GM23338 (cell line): Measurements from ENCODE around the gene APLN. TPM values are rescaled to one million over a fixed set of nuclear protein-coding genes. Genes with fewer than 3 reads are reported as not detected.

ENCODE experiments used
- ATAC-seq: fragments of 200-7000 bp; cut with Tn5 transposase; 3 replicates; pipeline ENCODE4 v1.9.1; 2020
- DNase-seq: peaks from one replicate; pipeline ENCODE4 v3.0.0-alpha.2; 2015; ENCODE audit warnings: low spot score
- H2AFZ ChIP-seq: fragments of 200-600 bp; sonication (generic); 2 replicates; pipeline ENCODE4 v1.8.0; 2016; ENCODE audit warnings: antibody characterized with exemption, mild to moderate bottlenecking, moderate library complexity
- H3F3A ChIP-seq: fragments of 200-600 bp; sonication (generic); replicated peaks from 2 replicates; pipeline ENCODE4 v1.8.0; 2017; ENCODE audit warnings: antibody characterized with exemption, mixed run types, low read depth
- H3K27ac ChIP-seq: fragments of 200-600 bp; sonication (generic); 2 replicates; pipeline ENCODE4 v1.6.1; 2016; ENCODE audit warnings: low read depth
- H3K27me3 ChIP-seq: fragments of 200-600 bp; sonication (generic); 2 replicates; pipeline ENCODE4 v1.8.0; 2016; ENCODE audit warnings: mild to moderate bottlenecking, mixed run types, moderate library complexity; ENCODE audit not compliant: insufficient read depth
- H3K36me3 ChIP-seq: fragments of 200-600 bp; sonication (generic); 2 replicates; pipeline ENCODE4 v1.8.0; 2016; ENCODE audit warnings: mild to moderate bottlenecking; ENCODE audit not compliant: insufficient read depth
- H3K4me1 ChIP-seq: fragments of 200-600 bp; sonication (generic); 2 replicates; pipeline ENCODE4 v1.8.0; 2016; ENCODE audit warnings: mild to moderate bottlenecking, moderate library complexity; ENCODE audit not compliant: insufficient read depth
- H3K4me2 ChIP-seq: fragments of 200-600 bp; sonication (generic); 2 replicates; pipeline ENCODE4 v1.7.1; 2017; ENCODE audit warnings: mixed run types
- H3K4me3 ChIP-seq: fragments of 200-600 bp; sonication (generic); 2 replicates; pipeline ENCODE4 v1.6.1; 2016; ENCODE audit warnings: mixed run types
- H3K79me2 ChIP-seq: fragments of 200-600 bp; sonication (generic); replicated peaks from 2 replicates; pipeline ENCODE4 v1.8.0; 2017; ENCODE audit warnings: mild to moderate bottlenecking; ENCODE audit not compliant: insufficient read depth
- H3K9me2 ChIP-seq: fragments of 200-600 bp; sonication (generic); 2 replicates; pipeline ENCODE4 v1.8.0; 2017; ENCODE audit not compliant: insufficient read depth
- H4K20me1 ChIP-seq: fragments of 200-600 bp; sonication (generic); replicated peaks from 2 replicates; pipeline ENCODE4 v1.8.0; 2017; ENCODE audit warnings: mild to moderate bottlenecking; ENCODE audit not compliant: insufficient read depth
- H3K27ac Mint-ChIP-seq: 2 replicates; pipeline ENCODE4 v1.8.0; 2020; ENCODE audit warnings: inconsistent platforms, mild to moderate bottlenecking, moderate library complexity, mixed read lengths
- H3K27me3 Mint-ChIP-seq: 3 replicates; pipeline ENCODE4 v1.8.0; 2022; ENCODE audit warnings: low read depth, mild to moderate bottlenecking, moderate library complexity, mixed read lengths, inconsistent platforms; ENCODE audit not compliant: insufficient read depth, poor library complexity
- H3K36me3 Mint-ChIP-seq: 3 replicates; pipeline ENCODE4 v1.8.0; 2021; ENCODE audit warnings: low read depth, mild to moderate bottlenecking, inconsistent platforms, moderate library complexity, mixed read lengths
- H3K4me1 Mint-ChIP-seq: 3 replicates; pipeline ENCODE4 v1.8.0; 2020; ENCODE audit warnings: mild to moderate bottlenecking, inconsistent platforms, mixed read lengths
- H3K4me3 Mint-ChIP-seq: 3 replicates; pipeline ENCODE4 v1.8.0; 2021; ENCODE audit warnings: moderate library complexity, mild to moderate bottlenecking, inconsistent platforms, mixed read lengths
- H3K9me3 Mint-ChIP-seq: 3 replicates; pipeline ENCODE4 v1.8.0; 2020; ENCODE audit warnings: moderate library complexity, mild to moderate bottlenecking, inconsistent platforms, mixed read lengths
- CREB1 ChIP-seq: fragments of 250-450 bp; sonication (Bioruptor Pico); IDR thresholded peaks from 2 replicates; pipeline ENCODE4 v1.5.0; 2020; ENCODE audit warnings: low read depth, mild to moderate bottlenecking, moderate library complexity
- EZH2 ChIP-seq: fragments of 200-600 bp; sonication (generic); IDR thresholded peaks from one replicate; pipeline ENCODE4 v1.8.0; 2017; ENCODE audit warnings: antibody characterized with exemption, mild to moderate bottlenecking, low read depth; ENCODE audit not compliant: unreplicated experiment
- EZH2phosphoT487 ChIP-seq: fragments of 200-600 bp; sonication (generic); IDR thresholded peaks from one replicate; pipeline ENCODE4 v1.8.1; 2018; ENCODE audit warnings: antibody characterized with exemption; ENCODE audit not compliant: unreplicated experiment
- JUNB ChIP-seq: IDR thresholded peaks from one replicate; pipeline ENCODE4 v1.6.1; 2016; ENCODE audit warnings: antibody characterized with exemption; ENCODE audit not compliant: unreplicated experiment
- NANOG ChIP-seq: IDR thresholded peaks from 2 replicates; pipeline ENCODE4 v1.6.1; 2016; ENCODE audit warnings: antibody characterized with exemption, borderline replicate concordance
- POLR2AphosphoS5 ChIP-seq: IDR thresholded peaks from 2 replicates; pipeline ENCODE4 v1.6.1; 2016; ENCODE audit warnings: antibody characterized with exemption, low read depth
- STAT1 ChIP-seq: IDR thresholded peaks from one replicate; pipeline ENCODE4 v1.6.1; 2016; ENCODE audit warnings: antibody characterized with exemption; ENCODE audit not compliant: unreplicated experiment
- ZNF114 ChIP-seq: fragments of 250-450 bp; sonication (Bioruptor Pico); IDR thresholded peaks from 2 replicates; pipeline ENCODE4 v1.5.0; 2020; ENCODE audit warnings: mild to moderate bottlenecking, moderate library complexity
- ZNF331 ChIP-seq: fragments of 250-450 bp; sonication (Bioruptor Pico); IDR thresholded peaks from 2 replicates; pipeline ENCODE4 v1.5.0; 2020; ENCODE audit warnings: low read depth, mild to moderate bottlenecking, moderate library complexity
- polyA plus RNA-seq: library from polyadenylated mRNA; unstranded; fragments of >200 nt; fragmentation: Nextera tagmentation; extraction: Ambion mirVana; gene quantifications from 2 replicates; pipeline ENCODE4 v1.2.1, GENCODE V29; 2016
- total RNA-seq: library from RNA; depleted of rRNA; stranded (reverse); fragments of >200 nt; shearing (Covaris generic); gene quantifications from 2 replicates; pipeline ENCODE4 v1.2.3, GENCODE V29; 2014
- TF ChIP-seq, protein P1 (sequence below): IDR thresholded peaks from 2 replicates; pipeline ENCODE4 v1.6.1; 2016; ENCODE audit warnings: antibody characterized with exemption
- TF ChIP-seq, protein P2 (sequence below), 2 experiments: fragments of 200-600 bp in 1 of 2; sonication (generic) in 1 of 2; conservative IDR thresholded peaks; 2 replicates each; pipeline versions ENCODE4 v1.5.1 to v1.6.1; 2016 to 2017; ENCODE audit warnings: antibody characterized with exemption in 2 of 2, low read depth in 2 of 2, mild to moderate bottlenecking in 2 of 2, moderate library complexity in 1 of 2
- TF ChIP-seq, protein P3 (sequence below): fragments of 250-450 bp; sonication (Bioruptor Pico); IDR thresholded peaks from 2 replicates; pipeline ENCODE4 v1.5.0; 2020; ENCODE audit warnings: mild to moderate bottlenecking, moderate library complexity
- TF ChIP-seq, protein P4 (sequence below): IDR thresholded peaks from one replicate; pipeline ENCODE4 v1.6.1; 2018; ENCODE audit warnings: antibody characterized with exemption; ENCODE audit not compliant: unreplicated experiment

The APLN gene
- total and polyA plus RNA-seq, 2 experiments from 2014 or later: 0.49 to 0.60 TPM

DNA sequence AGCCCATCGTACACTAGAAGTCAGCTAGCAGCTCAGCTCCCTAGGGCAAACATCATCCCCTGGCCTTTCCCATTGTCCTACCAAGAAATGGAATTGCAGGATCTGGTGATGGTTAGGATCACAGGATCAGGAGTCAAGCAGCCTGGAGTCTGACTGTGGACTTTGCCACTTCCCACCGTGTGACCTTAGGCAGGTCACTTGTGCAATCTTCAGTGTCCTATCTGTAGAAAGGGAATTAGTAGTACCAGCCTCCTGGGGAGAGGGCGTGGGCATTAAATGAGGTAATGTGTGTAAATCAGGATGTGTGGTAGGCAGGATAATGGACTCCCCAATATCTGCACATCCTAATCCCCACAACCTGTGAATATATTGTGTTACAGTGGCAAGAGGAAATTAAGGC, 38.6 kb upstream of the APLN start:
- H3K4me3 ChIP-seq: no peak overlapping the region
- H3F3A ChIP-seq: no peaks in the 10 kb centered on the region
- H3K36me3 ChIP-seq: no peaks in the 10 kb centered on the region
- no peaks in the 10 kb centered on the region for H3K9me2 ChIP-seq
- no peaks in the 10 kb centered on the region for H4K20me1 ChIP-seq
- Mint-ChIP-seq H3K27me3 (no peaks in the 10 kb centered on the region), H3K9me3 (no peaks in the 10 kb centered on the region; the same call in 2 of the 3 replicates), H3K27ac (no peak overlapping the region), H3K36me3 (0 out of 3 replicates have a peak, but pooled peaks cover 3% of the 10 kb centered on the region), H3K4me3 (no peak overlapping the region), H3K4me1 (peaks cover 27% of the 10 kb centered on the region)
- TF ChIP-seq EZH2 (no peak), JUNB (no peak), POLR2AphosphoS5 (no peak), EZH2phosphoT487 (no peak), STAT1 (no peak), NANOG (no peak), ZNF114 (CRISPR knock-in tag) (no peak), CREB1 (no peak), ZNF331 (CRISPR knock-in tag) (no peak)
- TF ChIP-seq, protein P1, sequence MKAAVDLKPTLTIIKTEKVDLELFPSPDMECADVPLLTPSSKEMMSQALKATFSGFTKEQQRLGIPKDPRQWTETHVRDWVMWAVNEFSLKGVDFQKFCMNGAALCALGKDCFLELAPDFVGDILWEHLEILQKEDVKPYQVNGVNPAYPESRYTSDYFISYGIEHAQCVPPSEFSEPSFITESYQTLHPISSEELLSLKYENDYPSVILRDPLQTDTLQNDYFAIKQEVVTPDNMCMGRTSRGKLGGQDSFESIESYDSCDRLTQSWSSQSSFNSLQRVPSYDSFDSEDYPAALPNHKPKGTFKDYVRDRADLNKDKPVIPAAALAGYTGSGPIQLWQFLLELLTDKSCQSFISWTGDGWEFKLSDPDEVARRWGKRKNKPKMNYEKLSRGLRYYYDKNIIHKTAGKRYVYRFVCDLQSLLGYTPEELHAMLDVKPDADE: no peak
- TF ChIP-seq, protein P2, sequence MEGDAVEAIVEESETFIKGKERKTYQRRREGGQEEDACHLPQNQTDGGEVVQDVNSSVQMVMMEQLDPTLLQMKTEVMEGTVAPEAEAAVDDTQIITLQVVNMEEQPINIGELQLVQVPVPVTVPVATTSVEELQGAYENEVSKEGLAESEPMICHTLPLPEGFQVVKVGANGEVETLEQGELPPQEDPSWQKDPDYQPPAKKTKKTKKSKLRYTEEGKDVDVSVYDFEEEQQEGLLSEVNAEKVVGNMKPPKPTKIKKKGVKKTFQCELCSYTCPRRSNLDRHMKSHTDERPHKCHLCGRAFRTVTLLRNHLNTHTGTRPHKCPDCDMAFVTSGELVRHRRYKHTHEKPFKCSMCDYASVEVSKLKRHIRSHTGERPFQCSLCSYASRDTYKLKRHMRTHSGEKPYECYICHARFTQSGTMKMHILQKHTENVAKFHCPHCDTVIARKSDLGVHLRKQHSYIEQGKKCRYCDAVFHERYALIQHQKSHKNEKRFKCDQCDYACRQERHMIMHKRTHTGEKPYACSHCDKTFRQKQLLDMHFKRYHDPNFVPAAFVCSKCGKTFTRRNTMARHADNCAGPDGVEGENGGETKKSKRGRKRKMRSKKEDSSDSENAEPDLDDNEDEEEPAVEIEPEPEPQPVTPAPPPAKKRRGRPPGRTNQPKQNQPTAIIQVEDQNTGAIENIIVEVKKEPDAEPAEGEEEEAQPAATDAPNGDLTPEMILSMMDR (conservative IDR thresholded peaks at IDR 0.05; ENCODE audit: low read depth in 2 of 2): no peak
- TF ChIP-seq, protein P3, sequence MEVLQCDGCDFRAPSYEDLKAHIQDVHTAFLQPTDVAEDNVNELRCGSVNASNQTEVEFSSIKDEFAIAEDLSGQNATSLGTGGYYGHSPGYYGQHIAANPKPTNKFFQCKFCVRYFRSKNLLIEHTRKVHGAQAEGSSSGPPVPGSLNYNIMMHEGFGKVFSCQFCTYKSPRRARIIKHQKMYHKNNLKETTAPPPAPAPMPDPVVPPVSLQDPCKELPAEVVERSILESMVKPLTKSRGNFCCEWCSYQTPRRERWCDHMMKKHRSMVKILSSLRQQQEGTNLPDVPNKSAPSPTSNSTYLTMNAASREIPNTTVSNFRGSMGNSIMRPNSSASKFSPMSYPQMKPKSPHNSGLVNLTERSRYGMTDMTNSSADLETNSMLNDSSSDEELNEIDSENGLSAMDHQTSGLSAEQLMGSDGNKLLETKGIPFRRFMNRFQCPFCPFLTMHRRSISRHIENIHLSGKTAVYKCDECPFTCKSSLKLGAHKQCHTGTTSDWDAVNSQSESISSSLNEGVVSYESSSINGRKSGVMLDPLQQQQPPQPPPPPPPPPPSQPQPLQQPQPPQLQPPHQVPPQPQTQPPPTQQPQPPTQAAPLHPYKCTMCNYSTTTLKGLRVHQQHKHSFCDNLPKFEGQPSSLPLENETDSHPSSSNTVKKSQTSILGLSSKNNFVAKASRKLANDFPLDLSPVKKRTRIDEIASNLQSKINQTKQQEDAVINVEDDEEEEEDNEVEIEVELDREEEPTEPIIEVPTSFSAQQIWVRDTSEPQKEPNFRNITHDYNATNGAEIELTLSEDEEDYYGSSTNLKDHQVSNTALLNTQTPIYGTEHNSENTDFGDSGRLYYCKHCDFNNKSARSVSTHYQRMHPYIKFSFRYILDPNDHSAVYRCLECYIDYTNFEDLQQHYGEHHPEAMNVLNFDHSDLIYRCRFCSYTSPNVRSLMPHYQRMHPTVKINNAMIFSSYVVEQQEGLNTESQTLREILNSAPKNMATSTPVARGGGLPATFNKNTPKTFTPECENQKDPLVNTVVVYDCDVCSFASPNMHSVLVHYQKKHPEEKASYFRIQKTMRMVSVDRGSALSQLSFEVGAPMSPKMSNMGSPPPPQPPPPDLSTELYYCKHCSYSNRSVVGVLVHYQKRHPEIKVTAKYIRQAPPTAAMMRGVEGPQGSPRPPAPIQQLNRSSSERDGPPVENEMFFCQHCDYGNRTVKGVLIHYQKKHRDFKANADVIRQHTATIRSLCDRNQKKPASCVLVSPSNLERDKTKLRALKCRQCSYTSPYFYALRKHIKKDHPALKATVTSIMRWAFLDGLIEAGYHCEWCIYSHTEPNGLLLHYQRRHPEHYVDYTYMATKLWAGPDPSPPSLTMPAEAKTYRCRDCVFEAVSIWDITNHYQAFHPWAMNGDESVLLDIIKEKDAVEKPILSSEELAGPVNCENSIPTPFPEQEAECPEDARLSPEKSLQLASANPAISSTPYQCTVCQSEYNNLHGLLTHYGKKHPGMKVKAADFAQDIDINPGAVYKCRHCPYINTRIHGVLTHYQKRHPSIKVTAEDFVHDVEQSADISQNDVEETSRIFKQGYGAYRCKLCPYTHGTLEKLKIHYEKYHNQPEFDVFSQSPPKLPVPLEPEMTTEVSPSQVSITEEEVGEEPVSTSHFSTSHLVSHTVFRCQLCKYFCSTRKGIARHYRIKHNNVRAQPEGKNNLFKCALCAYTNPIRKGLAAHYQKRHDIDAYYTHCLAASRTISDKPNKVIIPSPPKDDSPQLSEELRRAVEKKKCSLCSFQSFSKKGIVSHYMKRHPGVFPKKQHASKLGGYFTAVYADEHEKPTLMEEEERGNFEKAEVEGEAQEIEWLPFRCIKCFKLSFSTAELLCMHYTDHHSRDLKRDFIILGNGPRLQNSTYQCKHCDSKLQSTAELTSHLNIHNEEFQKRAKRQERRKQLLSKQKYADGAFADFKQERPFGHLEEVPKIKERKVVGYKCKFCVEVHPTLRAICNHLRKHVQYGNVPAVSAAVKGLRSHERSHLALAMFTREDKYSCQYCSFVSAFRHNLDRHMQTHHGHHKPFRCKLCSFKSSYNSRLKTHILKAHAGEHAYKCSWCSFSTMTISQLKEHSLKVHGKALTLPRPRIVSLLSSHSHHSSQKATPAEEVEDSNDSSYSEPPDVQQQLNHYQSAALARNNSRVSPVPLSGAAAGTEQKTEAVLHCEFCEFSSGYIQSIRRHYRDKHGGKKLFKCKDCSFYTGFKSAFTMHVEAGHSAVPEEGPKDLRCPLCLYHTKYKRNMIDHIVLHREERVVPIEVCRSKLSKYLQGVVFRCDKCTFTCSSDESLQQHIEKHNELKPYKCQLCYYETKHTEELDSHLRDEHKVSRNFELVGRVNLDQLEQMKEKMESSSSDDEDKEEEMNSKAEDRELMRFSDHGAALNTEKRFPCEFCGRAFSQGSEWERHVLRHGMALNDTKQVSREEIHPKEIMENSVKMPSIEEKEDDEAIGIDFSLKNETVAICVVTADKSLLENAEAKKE (CRISPR knock-in tag): no peak
- TF ChIP-seq, protein P4, sequence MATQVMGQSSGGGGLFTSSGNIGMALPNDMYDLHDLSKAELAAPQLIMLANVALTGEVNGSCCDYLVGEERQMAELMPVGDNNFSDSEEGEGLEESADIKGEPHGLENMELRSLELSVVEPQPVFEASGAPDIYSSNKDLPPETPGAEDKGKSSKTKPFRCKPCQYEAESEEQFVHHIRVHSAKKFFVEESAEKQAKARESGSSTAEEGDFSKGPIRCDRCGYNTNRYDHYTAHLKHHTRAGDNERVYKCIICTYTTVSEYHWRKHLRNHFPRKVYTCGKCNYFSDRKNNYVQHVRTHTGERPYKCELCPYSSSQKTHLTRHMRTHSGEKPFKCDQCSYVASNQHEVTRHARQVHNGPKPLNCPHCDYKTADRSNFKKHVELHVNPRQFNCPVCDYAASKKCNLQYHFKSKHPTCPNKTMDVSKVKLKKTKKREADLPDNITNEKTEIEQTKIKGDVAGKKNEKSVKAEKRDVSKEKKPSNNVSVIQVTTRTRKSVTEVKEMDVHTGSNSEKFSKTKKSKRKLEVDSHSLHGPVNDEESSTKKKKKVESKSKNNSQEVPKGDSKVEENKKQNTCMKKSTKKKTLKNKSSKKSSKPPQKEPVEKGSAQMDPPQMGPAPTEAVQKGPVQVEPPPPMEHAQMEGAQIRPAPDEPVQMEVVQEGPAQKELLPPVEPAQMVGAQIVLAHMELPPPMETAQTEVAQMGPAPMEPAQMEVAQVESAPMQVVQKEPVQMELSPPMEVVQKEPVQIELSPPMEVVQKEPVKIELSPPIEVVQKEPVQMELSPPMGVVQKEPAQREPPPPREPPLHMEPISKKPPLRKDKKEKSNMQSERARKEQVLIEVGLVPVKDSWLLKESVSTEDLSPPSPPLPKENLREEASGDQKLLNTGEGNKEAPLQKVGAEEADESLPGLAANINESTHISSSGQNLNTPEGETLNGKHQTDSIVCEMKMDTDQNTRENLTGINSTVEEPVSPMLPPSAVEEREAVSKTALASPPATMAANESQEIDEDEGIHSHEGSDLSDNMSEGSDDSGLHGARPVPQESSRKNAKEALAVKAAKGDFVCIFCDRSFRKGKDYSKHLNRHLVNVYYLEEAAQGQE: no peak
- DNase-seq: no peak
- no peak overlapping the region for H2AFZ ChIP-seq
- no peaks in the 10 kb centered on the region for H3K27me3 ChIP-seq
- H3K4me1 ChIP-seq: peaks cover 12% of the 10 kb centered on the region
- no peak overlapping the region for H3K27ac ChIP-seq
- H3K79me2 ChIP-seq: no peaks in the 10 kb centered on the region
- no peak for ATAC-seq
- no peak overlapping the region for H3K4me2 ChIP-seq
